GM19372 (cell line): Measurements from ENCODE around the gene ADAM19.
"Not testable (repeated sequence)": the region's sequence is repeated elsewhere in the genome, so short reads cannot be mapped to it uniquely, and the experiment has no call there.

Source experiments
- ATAC-seq: cut with Tn5 transposase; IDR thresholded peaks from one replicate; pipeline ENCODE4 v1.9.1; 2021; ENCODE audit warnings: mild to moderate bottlenecking, low read depth, moderate library complexity; ENCODE audit not compliant: unreplicated experiment

Gene ADAM19

GRCh38 chr5:157445745-157446411 is 129.7 kb downstream of the ADAM19 start:
- ATAC-seq, result no peak

- no peak for ATAC-seq
These were observed 131.4 kb downstream of the ADAM19 start for GRCh38 chr5:157444224-157444623.

GRCh38 chr5:157443041-157443549 is 132.5 kb downstream of the ADAM19 start:
- ATAC-seq, result no peak

GRCh38 chr5:157434096-157434495 is 141.5 kb downstream of the ADAM19 start:
- ATAC-seq, result no peak

- ATAC-seq, result peak; percentile 49
These were observed 143.9 kb downstream of the ADAM19 start for GRCh38 chr5:157431544-157432200.

- not testable (repeated sequence) for ATAC-seq
These were observed 145.7 kb downstream of the ADAM19 start for GRCh38 chr5:157429920-157430319.
